Sigmoid colon (tissue), 4 donors: Measurements from ENCODE around the gene PRX.

Experiments used
- CTCF ChIP-seq, 4 experiments: fragments of 450-650 bp in 3 of 4; fragments of 200-600 bp in 1 of 4; IDR thresholded peaks; one replicate each; pipeline ENCODE4 v1.5.1; 2016 to 2019; ENCODE audit warnings: antibody characterized with exemption in 4 of 4, mild to moderate bottlenecking in 3 of 4, moderate library complexity in 2 of 4
- EP300 ChIP-seq, 4 donors: sonication (generic); formaldehyde crosslinking; IDR thresholded peaks; one replicate each; pipeline ENCODE4 v1.6.1; 2017; ENCODE audit warnings: antibody characterized with exemption in 4 of 4
- POLR2A ChIP-seq, 2 donors: fragments of 450-650 bp; IDR thresholded peaks; one replicate each; pipeline ENCODE4 v1.6.1; 2016; ENCODE audit warnings: antibody characterized with exemption in 2 of 2, mild to moderate bottlenecking in 2 of 2, moderate library complexity in 2 of 2
- POLR2AphosphoS5 ChIP-seq, 4 donors: sonication (generic); formaldehyde crosslinking; IDR thresholded peaks; one replicate each; pipeline ENCODE4 v1.6.1; 2017; ENCODE audit warnings: antibody characterized with exemption in 4 of 4

GRCh38 chr19:40445780-40446262 lies 32.6 kb upstream of the PRX start:
- no peak for TF ChIP-seq CTCF (IDR thresholded peaks at IDR 0.05)
- TF ChIP-seq POLR2AphosphoS5 (IDR thresholded peaks at IDR 0.05) = no peak
- TF ChIP-seq EP300 (IDR thresholded peaks at IDR 0.05) = no peak
- TF ChIP-seq POLR2A (IDR thresholded peaks at IDR 0.05) = peak in 1 of 2 donors; percentile 26
